A549 (cell line): Measurements from ENCODE around the gene RPS6KA1.

Source experiments
- CTCF ChIP-seq: fragments of >200 bp; sonication (Bioruptor Twin); formaldehyde crosslinking; IDR thresholded peaks from 3 replicates; pipeline ENCODE4 v1.5.1; 2016
- E2F6 ChIP-seq: IDR thresholded peaks from 2 replicates; pipeline ENCODE4 v1.6.1; 2012; ENCODE audit warnings: low read depth, borderline replicate concordance
- JUN ChIP-seq, 2 experiments: fragments of >200 bp; sonication (Bioruptor Twin); formaldehyde crosslinking; IDR thresholded peaks; 2 replicates in 1 of 2; 3 replicates in 1 of 2; pipeline ENCODE4 v1.6.1; 2016 to 2017
- USF2 ChIP-seq: fragments of 450-650 bp; IDR thresholded peaks from 2 replicates; pipeline ENCODE4 v1.6.1; 2014; ENCODE audit warnings: antibody characterized with exemption
- ZFP36 ChIP-seq: fragments of 450-650 bp; IDR thresholded peaks from 2 replicates; pipeline ENCODE4 v1.6.1; 2014; ENCODE audit warnings: borderline replicate concordance; ENCODE audit not compliant: partially characterized antibody
- ZNF302 ChIP-seq: fragments of 250-450 bp; sonication (Bioruptor Pico); IDR thresholded peaks from 2 replicates; pipeline ENCODE4 v1.9.0; 2021; ENCODE audit warnings: inconsistent platforms, mild to moderate bottlenecking, moderate library complexity

DNA sequence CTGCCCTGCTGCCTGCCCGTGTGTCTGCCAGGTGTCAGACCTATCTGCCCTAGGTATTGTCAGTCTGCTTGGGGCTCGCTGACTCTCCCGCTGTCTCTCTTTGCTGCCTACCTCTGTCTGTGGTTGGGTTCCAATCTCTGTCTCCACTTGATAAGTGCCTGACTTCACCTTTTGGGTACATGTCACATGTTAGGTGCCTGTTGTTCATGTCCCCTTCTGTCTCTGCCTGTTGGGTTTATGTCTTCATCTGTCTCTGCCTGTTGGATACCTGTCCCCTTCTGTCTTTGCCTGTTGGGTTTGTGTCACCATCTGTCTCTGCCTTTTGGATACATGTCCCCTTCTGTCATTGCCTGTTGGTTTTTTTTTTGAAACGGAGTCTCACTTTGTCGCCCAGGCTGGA is 14.6 kb downstream of the RPS6KA1 start:
- TF ChIP-seq CTCF, result no peak
- no peak for TF ChIP-seq JUN (IDR thresholded peaks at IDR 0.05)
- TF ChIP-seq ZFP36, result no peak
- TF ChIP-seq ZNF302 (CRISPR knock-in tag), result no peak
- TF ChIP-seq E2F6, result no peak
- no peak for TF ChIP-seq USF2
